Prostate gland (tissue), 2 donors: ENCODE measurements around the gene TVP23A. TPM values are rescaled to one million over a fixed set of nuclear protein-coding genes. Genes with fewer than 3 reads are reported as not detected.

Source experiments
- DNase-seq: peaks from one replicate; pipeline ENCODE4 v3.0.0-alpha.2; 2019; ENCODE audit warnings: low spot score
- H3K27ac ChIP-seq, 2 donors: fragments of 200-600 bp; sonication (generic); 2 replicates each; pipeline ENCODE4 v1.5.1; 2017 to 2019
- H3K27me3 ChIP-seq: fragments of 200-600 bp; sonication (generic); replicated peaks from 2 replicates; pipeline ENCODE4 v1.5.1; 2019; ENCODE audit not compliant: insufficient read depth
- H3K36me3 ChIP-seq, 2 donors: fragments of 200-600 bp; sonication (generic); 1 replicate in 1 of 2; 2 replicates in 1 of 2; pipeline versions ENCODE4 v1.5.1 to v1.8.1; 2017 to 2019
- H3K4me1 ChIP-seq: fragments of 200-600 bp; sonication (generic); replicated peaks from 2 replicates; pipeline ENCODE4 v1.5.1; 2019
- H3K4me3 ChIP-seq, 2 donors: fragments of 200-600 bp; sonication (generic); 2 replicates each; pipeline ENCODE4 v1.5.1; 2017 to 2019
- H3K9me3 ChIP-seq: fragments of 200-600 bp; sonication (generic); 2 replicates; pipeline ENCODE4 v1.5.1; 2017
- CTCF ChIP-seq, 4 experiments: fragments of 200-600 bp in 2 of 4; fragments of 450-650 bp in 2 of 4; sonication (generic) in 2 of 4; IDR thresholded peaks; 1 replicate in 3 of 4; 2 replicates in 1 of 4; pipeline ENCODE4 v1.5.1; 2016 to 2019; ENCODE audit warnings: antibody characterized with exemption in 4 of 4, mild to moderate bottlenecking in 2 of 4, moderate library complexity in 2 of 4
- POLR2A ChIP-seq: fragments of 450-650 bp; IDR thresholded peaks from one replicate; pipeline ENCODE4 v1.6.1; 2016; ENCODE audit warnings: antibody characterized with exemption, mild to moderate bottlenecking
- POLR2AphosphoS5 ChIP-seq: sonication (generic); formaldehyde crosslinking; IDR thresholded peaks from one replicate; pipeline ENCODE4 v1.6.1; 2017; ENCODE audit warnings: antibody characterized with exemption
- WGBS: methylation state at CpG from one replicate; pipeline ENCODE4 v1.1.5; 2018; 5-methylcytosine and 5-hydroxymethylcytosine counted together
- intact Hi-C: fragments of 100-400 bp; cut with DNase I; formaldehyde crosslinking; loops from one replicate; pipeline ENCODE4 v1.14.2; 2022
- small RNA-seq, 2 donors: library from RNA; depleted of rRNA; stranded (forward); fragments of <200 nt; gene quantifications; one replicate each; pipeline ENCODE3, GENCODE V24; 2016
- total RNA-seq, 2 donors: library from RNA; depleted of rRNA; stranded (reverse); fragments of >200 nt; gene quantifications; one replicate each; pipeline ENCODE4 v1.1.0, GENCODE V29; 2016

Gene TVP23A
- total RNA-seq, 2 donors from 2014 or later, result 0.27 to 5.8 TPM

- Histone ChIP-seq H3K4me3 (no peak overlapping the region), H3K9me3 (no peaks in the 10 kb centered on the region), H3K4me1 (no peaks in the 10 kb centered on the region), H3K27me3 (no peaks in the 10 kb centered on the region), H3K27ac (no peak overlapping the region), H3K36me3 (no peaks in the 10 kb centered on the region)
- TF ChIP-seq POLR2A, result no peak
- TF ChIP-seq CTCF (IDR thresholded peaks at IDR 0.05), result no peak
- TF ChIP-seq POLR2AphosphoS5, result no peak
- intact Hi-C loops, result no loop called here
- WGBS, result 87% methylated on average over 7 of the region's 7 CpGs
- DNase-seq, result no peak
Observed at GRCh38 chr16:10731790-10732189, 86.8 kb downstream of the TVP23A start.

- TF ChIP-seq CTCF (IDR thresholded peaks at IDR 0.05) (no peak), POLR2AphosphoS5 (peak; percentile 29)
- Histone ChIP-seq H3K27ac (no peak overlapping the region), H3K4me3 (no peak overlapping the region), H3K36me3 (no peaks in the 10 kb centered on the region), H3K9me3 (no peaks in the 10 kb centered on the region), H3K4me1 (no peaks in the 10 kb centered on the region), H3K27me3 (no peaks in the 10 kb centered on the region)
- peak; percentile 62 for DNase-seq
- WGBS, result 59% methylated on average over 19 of the region's 19 CpGs
- intact Hi-C loops, result no loop called here
Observed at GRCh38 chr16:10729104-10730048, 89.2 kb downstream of the TVP23A start.

GRCh38 chr16:10728003-10728887 lies 90.3 kb downstream of the TVP23A start:
- H3K4me1 ChIP-seq, result no peaks in the 10 kb centered on the region
- H3K27me3 ChIP-seq, result no peaks in the 10 kb centered on the region
- intact Hi-C loops, result no loop called here
- H3K9me3 ChIP-seq, result no peaks in the 10 kb centered on the region
- H3K36me3 ChIP-seq, result no peaks in the 10 kb centered on the region
- no peak overlapping the region for H3K4me3 ChIP-seq
- H3K27ac ChIP-seq, result no peak overlapping the region
- DNase-seq, result no peak
- WGBS, result 65% methylated on average over 16 of the region's 16 CpGs
- no peak for TF ChIP-seq POLR2A
- no peak for TF ChIP-seq CTCF (IDR thresholded peaks at IDR 0.05)
- no peak for TF ChIP-seq POLR2AphosphoS5

Small RNA genes lying within 50 kb of the gene (small RNA-seq; reads per million reads assigned to genes)
- gene MTND4LP24 (0 reads per million in 2 donors), gene MTND6P33 (0 reads per million in 2 donors)

Other genes with a start within 250 kb of the TVP23A start
- gene EMP2, start 238.2 kb downstream of the TVP23A start, total RNA-seq, result 10 to 100 TPM; 40.8 to 87.2 TPM
- gene TEKT5, start 123.9 kb downstream of the TVP23A start, total RNA-seq, result 1 to 10 TPM in 1 of 2 donors, under 1 TPM in 1; 0.36 to 3.9 TPM
- gene NUBP1, start 75.0 kb downstream of the TVP23A start, total RNA-seq, result 10 to 100 TPM; 31.6 to 36.0 TPM
- 10 to 100 TPM; 11.7 to 16.0 TPM for gene CIITA, start 58.4 kb upstream of the TVP23A start, total RNA-seq
- 10 to 100 TPM; 95.5 to 96.9 TPM for gene DEXI, start 123.7 kb upstream of the TVP23A start, total RNA-seq
- 10 to 100 TPM; 26.1 to 52.2 TPM for gene CLEC16A, start 125.8 kb upstream of the TVP23A start, total RNA-seq